ENCODE results near the gene CD46. TPM values are rescaled to one million over a fixed set of nuclear protein-coding genes. Genes with fewer than 3 reads are reported as not detected.
"Not testable (repeated sequence)": the region's sequence is repeated elsewhere in the genome, so short reads cannot be mapped to it uniquely, and the experiment has no call there.

The CD46 gene
- total and polyA plus RNA-seq, 10 donors: 63.4 to 218 (median 185) TPM

GRCh38 chr1:207711285-207711684, 40.6 kb upstream of the CD46 start:
- H3K36me3 ChIP-seq: no peaks in the 10 kb centered on the region
- no peak overlapping the region for H3K27ac ChIP-seq
- no peaks in the 10 kb centered on the region for H3K27me3 ChIP-seq (replicated peaks in 1 of 7)
- TF ChIP-seq POLR2AphosphoS5 (IDR thresholded peaks at IDR 0.05): no peak
- TF ChIP-seq POLR2A (IDR thresholded peaks at IDR 0.05): no peak
- no peak for TF ChIP-seq CTCF (IDR thresholded peaks at IDR 0.05 in 8 of 11, conservative IDR thresholded peaks at IDR 0.05 in 3 of 11)
- no peak for DNase-seq
- H3K9me3 ChIP-seq: no peaks in the 10 kb centered on the region
- 60 to 75% (median 69%) methylated on average over 5 of the region's 5 CpGs for WGBS, 5 donors
- intact Hi-C loops (cut with DNase I; ENCODE audit: low total_unique reads): no loop called here
- H3K4me3 ChIP-seq: no peak overlapping the region
- H3K4me1 ChIP-seq: no peaks in the 10 kb centered on the region

- H3K27me3 ChIP-seq (replicated peaks in 1 of 7); H3K27ac ChIP-seq; intact Hi-C loops (cut with DNase I; ENCODE audit: low total_unique reads); H3K4me1 ChIP-seq; H3K9me3 ChIP-seq; H3K36me3 ChIP-seq; H3K4me3 ChIP-seq; DNase-seq: not testable (repeated sequence)
- 60 to 92% (median 84%) methylated on average over 3 of the region's 3 CpGs for WGBS, 5 donors
Observed at GRCh38 chr1:207712701-207713100, 39.2 kb upstream of the CD46 start.

- Histone ChIP-seq H3K4me3 (no peak overlapping the region), H3K36me3 (no peaks in the 10 kb centered on the region), H3K27me3 (replicated peaks in 1 of 7) (no peaks in the 10 kb centered on the region), H3K27ac (no peak overlapping the region), H3K4me1 (no peaks in the 10 kb centered on the region), H3K9me3 (no peaks in the 10 kb centered on the region)
- intact Hi-C loops (cut with DNase I; ENCODE audit: low total_unique reads): no loop called here
- WGBS, 5 donors: 87 to 97% (median 96%) methylated on average over 12 of the region's 12 CpGs
- DNase-seq: no peak
- TF ChIP-seq CTCF (IDR thresholded peaks at IDR 0.05 in 8 of 11, conservative IDR thresholded peaks at IDR 0.05 in 3 of 11) (no peak), POLR2A (IDR thresholded peaks at IDR 0.05) (no peak), POLR2AphosphoS5 (IDR thresholded peaks at IDR 0.05) (no peak)
Observed at GRCh38 chr1:207713529-207713928, 38.3 kb upstream of the CD46 start.

GRCh38 chr1:207719234-207719633, 32.6 kb upstream of the CD46 start:
- WGBS, 5 donors: 85 to 98% (median 90%) methylated on average over 2 of the region's 2 CpGs
- H3K4me1 ChIP-seq: no peaks in the 10 kb centered on the region
- no peak for DNase-seq
- no peak for TF ChIP-seq CTCF (IDR thresholded peaks at IDR 0.05 in 8 of 11, conservative IDR thresholded peaks at IDR 0.05 in 3 of 11)
- TF ChIP-seq POLR2A (IDR thresholded peaks at IDR 0.05): no peak
- no peak for TF ChIP-seq POLR2AphosphoS5 (IDR thresholded peaks at IDR 0.05)
- intact Hi-C loops (cut with DNase I; ENCODE audit: low total_unique reads): no loop called here
- H3K27me3 ChIP-seq (replicated peaks in 1 of 7): no peaks in the 10 kb centered on the region
- no peak overlapping the region for H3K27ac ChIP-seq
- no peak overlapping the region for H3K4me3 ChIP-seq
- peaks cover 0 to 4% (median 0%) of the 10 kb centered on the region in 8 donors for H3K9me3 ChIP-seq
- no peaks in the 10 kb centered on the region for H3K36me3 ChIP-seq

- H3K36me3 ChIP-seq; H3K27ac ChIP-seq; H3K9me3 ChIP-seq; H3K4me1 ChIP-seq; H3K4me3 ChIP-seq; H3K27me3 ChIP-seq (replicated peaks in 1 of 7); DNase-seq; intact Hi-C loops (cut with DNase I; ENCODE audit: low total_unique reads): not testable (repeated sequence)
- 65 to 77% (median 68%) methylated on average over 4 of the region's 4 CpGs for WGBS, 5 donors
Observed at GRCh38 chr1:207728200-207728858, 23.5 kb upstream of the CD46 start.

GRCh38 chr1:207737503-207738157, 14.2 kb upstream of the CD46 start:
- H3K4me3 ChIP-seq; intact Hi-C loops (cut with DNase I; ENCODE audit: low total_unique reads); DNase-seq; H3K4me1 ChIP-seq; H3K27me3 ChIP-seq (replicated peaks in 1 of 7); H3K27ac ChIP-seq; H3K36me3 ChIP-seq; H3K9me3 ChIP-seq: not testable (repeated sequence)
- WGBS, 5 donors: 82 to 86% (median 84%) methylated on average over 8 of the region's 8 CpGs

GRCh38 chr1:207738158-207738659, 13.6 kb upstream of the CD46 start:
- DNase-seq; H3K4me1 ChIP-seq; H3K4me3 ChIP-seq; H3K9me3 ChIP-seq; H3K27me3 ChIP-seq (replicated peaks in 1 of 7); H3K36me3 ChIP-seq; H3K27ac ChIP-seq; intact Hi-C loops (cut with DNase I; ENCODE audit: low total_unique reads): not testable (repeated sequence)
- WGBS, 5 donors: 53 to 64% (median 56%) methylated on average over 6 of the region's 6 CpGs
